ENCODE results near the gene TRIP13.

DNA sequence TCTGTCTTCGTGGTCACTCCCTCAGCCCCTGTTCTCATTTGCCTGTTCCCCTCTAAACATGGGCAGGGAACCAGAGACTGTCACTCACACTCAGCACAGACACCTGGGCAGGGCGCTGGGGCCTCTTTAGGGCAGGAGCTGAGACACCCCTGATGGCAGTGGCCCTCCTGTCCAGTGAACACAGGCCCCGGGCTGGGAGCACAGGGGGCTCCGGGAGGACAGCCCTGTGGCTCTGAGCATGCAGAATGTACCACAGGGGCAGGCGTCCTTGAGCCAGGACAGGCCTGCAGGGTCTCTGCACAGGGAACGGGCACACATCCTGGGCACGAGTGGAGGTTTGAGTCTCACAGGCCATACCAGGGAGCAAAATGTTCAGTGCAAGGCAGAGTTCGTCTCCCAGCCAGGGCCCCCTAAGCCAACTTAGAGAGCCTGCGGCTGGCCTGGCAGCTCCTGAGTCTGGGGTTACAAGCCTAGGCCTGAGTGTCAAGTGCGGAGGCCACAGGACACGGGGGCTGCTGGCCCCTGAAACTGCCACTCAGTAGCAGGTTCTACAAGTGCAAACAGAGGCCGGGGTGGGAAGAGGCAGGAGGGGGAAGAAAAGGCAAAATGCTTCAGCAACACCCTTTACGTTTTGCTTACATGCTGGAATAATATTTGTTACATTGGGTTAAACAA, 60.0 kb downstream of the TRIP13 start:
- TF ChIP-seq BACH2 (CRISPR knock-in tag; IDR thresholded peaks at IDR 0.05; ENCODE audit: borderline replicate concordance): no peak
- no peak for TF ChIP-seq CSRNP3 (CRISPR knock-in tag; IDR thresholded peaks at IDR 0.05)
- TF ChIP-seq ZFP30 (CRISPR knock-in tag; IDR thresholded peaks at IDR 0.05): no peak
- no peak for TF ChIP-seq OSR1 (CRISPR knock-in tag; IDR thresholded peaks at IDR 0.05)
- TF ChIP-seq ARNTL (CRISPR knock-in tag; IDR thresholded peaks at IDR 0.05; ENCODE audit: borderline replicate concordance, low read depth): no peak
